Embryonic facial prominence (tissue), 1 donor: Measurements from ENCODE around the gene SERPINA10.
"Not testable (repeated sequence)": the region's sequence is repeated elsewhere in the genome, so short reads cannot be mapped to it uniquely, and the experiment has no call there.

ENCODE experiments used
- DNase-seq: peaks from one replicate; pipeline ENCODE4 v3.0.0-alpha.2; 2016; ENCODE audit errors: extremely low spot score

The SERPINA10 gene

GRCh38 chr14:94313991-94314655 lies 21.1 kb upstream of the SERPINA10 start:
- no peak for DNase-seq

GRCh38 chr14:94312481-94313246 lies 19.6 kb upstream of the SERPINA10 start:
- no peak for DNase-seq

GRCh38 chr14:94310248-94310647 lies 17.2 kb upstream of the SERPINA10 start:
- DNase-seq, result no peak

- DNase-seq, result no peak
These were observed 16.7 kb upstream of the SERPINA10 start for GRCh38 chr14:94309721-94310120.

- DNase-seq, result no peak
These were observed 14.4 kb upstream of the SERPINA10 start for GRCh38 chr14:94307410-94307992.

- DNase-seq, result no peak
These were observed 13.2 kb upstream of the SERPINA10 start for GRCh38 chr14:94306047-94306978.

- DNase-seq, result no peak
These were observed 12.6 kb upstream of the SERPINA10 start for GRCh38 chr14:94305620-94306019.

- no peak for DNase-seq
These were observed 11.2 kb upstream of the SERPINA10 start for GRCh38 chr14:94304243-94304642.

GRCh38 chr14:94303111-94303510 lies 10.0 kb upstream of the SERPINA10 start:
- no peak for DNase-seq

GRCh38 chr14:94298130-94298529 lies 5.1 kb upstream of the SERPINA10 start:
- DNase-seq, result no peak

- DNase-seq, result not testable (repeated sequence)
These were observed 3.1 kb upstream of the SERPINA10 start for GRCh38 chr14:94296181-94296545.

- DNase-seq, result no peak
These were observed 2.5 kb upstream of the SERPINA10 start for GRCh38 chr14:94295360-94296180.

GRCh38 chr14:94293578-94293924 lies 483 bp upstream of the SERPINA10 start:
- no peak for DNase-seq

- no peak for DNase-seq
These were observed 569 bp downstream of the SERPINA10 start for GRCh38 chr14:94292526-94292871.

GRCh38 chr14:94291906-94292525 lies 1.1 kb downstream of the SERPINA10 start:
- DNase-seq, result no peak

GRCh38 chr14:94291159-94291905 lies 1.7 kb downstream of the SERPINA10 start:
- no peak for DNase-seq

GRCh38 chr14:94290197-94290596 lies 2.9 kb downstream of the SERPINA10 start:
- no peak for DNase-seq

GRCh38 chr14:94288610-94289465 lies 4.2 kb downstream of the SERPINA10 start:
- DNase-seq, result no peak

- no peak for DNase-seq
These were observed 7.9 kb downstream of the SERPINA10 start for GRCh38 chr14:94285158-94285557.
